Neuronal stem cell (in vitro differentiated cells): ENCODE measurements around the gene PDE1A.

Experiments
- DNase-seq: peaks from one replicate; pipeline ENCODE4 v3.0.0-alpha.2; 2013; ENCODE audit warnings: low spot score
- H2AFZ ChIP-seq: one replicate; pipeline ENCODE4 v1.6.1; 2013; ENCODE audit warnings: mild to moderate bottlenecking, low read length, inconsistent platforms
- H2AK5ac ChIP-seq: 2 replicates; pipeline ENCODE4 v1.6.1; 2013; ENCODE audit warnings: low read depth, mild to moderate bottlenecking, inconsistent platforms, low read length, moderate library complexity, mixed read lengths
- H2BK120ac ChIP-seq: 2 replicates; pipeline ENCODE4 v1.6.1; 2013; ENCODE audit warnings: low read depth, mild to moderate bottlenecking, inconsistent platforms, low read length, moderate library complexity, mixed read lengths
- H2BK12ac ChIP-seq: one replicate; pipeline ENCODE4 v1.6.1; 2013; ENCODE audit warnings: low read length, inconsistent platforms
- H2BK15ac ChIP-seq: 2 replicates; pipeline ENCODE4 v1.6.1; 2013; ENCODE audit warnings: mild to moderate bottlenecking, low read length, inconsistent platforms, mixed read lengths
- H2BK5ac ChIP-seq: one replicate; pipeline ENCODE4 v1.6.1; 2013; ENCODE audit warnings: inconsistent platforms, mild to moderate bottlenecking, low read length, moderate library complexity
- H3K14ac ChIP-seq: one replicate; pipeline ENCODE4 v1.6.1; 2013; ENCODE audit warnings: low read length, inconsistent platforms
- H3K18ac ChIP-seq: 2 replicates; pipeline ENCODE4 v1.6.1; 2013; ENCODE audit warnings: low read length, inconsistent platforms
- H3K23ac ChIP-seq: 2 replicates; pipeline ENCODE4 v1.6.1; 2013; ENCODE audit warnings: low read depth, mild to moderate bottlenecking, mixed read lengths, low read length, inconsistent platforms; ENCODE audit not compliant: poor library complexity
- H3K27ac ChIP-seq: replicated peaks from 3 replicates; pipeline ENCODE4 v1.5.1; 2013; ENCODE audit warnings: low read length, inconsistent platforms
- H3K27me3 ChIP-seq, 3 experiments: 2 replicates each; pipeline ENCODE4 v1.6.1; 2013; ENCODE audit warnings: low read length in 3 of 3, mild to moderate bottlenecking in 2 of 3, inconsistent platforms in 1 of 3, low read depth in 1 of 3, mixed read lengths in 1 of 3, moderate library complexity in 1 of 3; ENCODE audit not compliant: control insufficient read depth in 3 of 3, insufficient read depth in 3 of 3
- H3K36me3 ChIP-seq, 2 donors: replicated peaks in 1 of 2; 2 replicates each; pipeline ENCODE4 v1.6.1; 2013; ENCODE audit warnings: low read length in 2 of 2; ENCODE audit not compliant: control insufficient read depth in 2 of 2, insufficient read depth in 2 of 2
- H3K4ac ChIP-seq: 2 replicates; pipeline ENCODE4 v1.6.1; 2013; ENCODE audit warnings: inconsistent platforms, mild to moderate bottlenecking, low read length, moderate library complexity
- H3K4me1 ChIP-seq, 2 donors: 1 replicate in 1 of 2; 2 replicates in 1 of 2; pipeline ENCODE4 v1.6.1; 2013; ENCODE audit warnings: low read length in 2 of 2, low read depth in 1 of 2; ENCODE audit not compliant: control insufficient read depth in 2 of 2, insufficient read depth in 1 of 2
- H3K4me2 ChIP-seq: one replicate; pipeline ENCODE4 v1.6.1; 2013; ENCODE audit warnings: mild to moderate bottlenecking, low read length, inconsistent platforms; ENCODE audit not compliant: insufficient read depth, poor library complexity, severe bottlenecking
- H3K4me3 ChIP-seq, 2 donors: 2 replicates each; pipeline ENCODE4 v1.5.1; 2013; ENCODE audit warnings: low read length in 2 of 2, mild to moderate bottlenecking in 2 of 2, inconsistent platforms in 1 of 2, moderate library complexity in 1 of 2
- H3K79me1 ChIP-seq: one replicate; pipeline ENCODE4 v1.6.1; 2013; ENCODE audit warnings: low read depth, mild to moderate bottlenecking, inconsistent platforms, low read length, moderate library complexity
- H3K9ac ChIP-seq: one replicate; pipeline ENCODE4 v1.6.1; 2013; ENCODE audit warnings: mild to moderate bottlenecking, low read depth, low read length, inconsistent platforms; ENCODE audit not compliant: poor library complexity
- H3K9me3 ChIP-seq, 2 donors: replicated peaks in 1 of 2; 2 replicates each; pipeline versions ENCODE3 to v1.6.1; 2013; ENCODE audit warnings: low read length in 2 of 2, mild to moderate bottlenecking in 2 of 2, inconsistent platforms in 1 of 2, low read depth in 1 of 2, mixed read lengths in 1 of 2, moderate library complexity in 1 of 2; ENCODE audit not compliant: control insufficient read depth in 2 of 2, insufficient read depth in 1 of 2
- H4K8ac ChIP-seq: one replicate; pipeline ENCODE4 v1.6.1; 2013; ENCODE audit warnings: low read depth, mild to moderate bottlenecking, inconsistent platforms, low read length, moderate library complexity
- H4K91ac ChIP-seq: one replicate; pipeline ENCODE4 v1.6.1; 2013; ENCODE audit warnings: low read length, low read depth, mild to moderate bottlenecking, inconsistent platforms; ENCODE audit not compliant: poor library complexity
- WGBS, 2 donors: extraction: QIAGEN DNeasy Blood & Tissue Kit; methylation state at CpG; one replicate each; pipeline ENCODE4 v1.1.7; 2013; ENCODE audit warnings: missing lambda C conversion rate in 2 of 2, mixed read lengths in 1 of 2; ENCODE audit not compliant: insufficient read length in 2 of 2, insufficient replicate concordance in 1 of 2; ENCODE audit errors: extremely low coverage in 2 of 2; 5-methylcytosine and 5-hydroxymethylcytosine counted together

Gene PDE1A

GRCh38 chr2:182220335-182220734 lies 206.5 kb downstream of the PDE1A start:
- Histone ChIP-seq H3K18ac (no peak overlapping the region), H3K27ac (no peak overlapping the region), H3K36me3 (peaks cover 0 to 16% of the 10 kb centered on the region in 2 donors), H3K4ac (no peak overlapping the region), H3K27me3 (no peaks in the 10 kb centered on the region), H3K9me3 (peaks cover 2 to 13% of the 10 kb centered on the region in 2 donors), H3K23ac (no peak overlapping the region), H3K79me1 (no peaks in the 10 kb centered on the region), H4K91ac (no peak overlapping the region), H3K9ac (no peak overlapping the region), H3K14ac (no peak overlapping the region), H3K4me3 (no peak overlapping the region), H2BK5ac (no peak overlapping the region), H2AFZ (peak overlapping the region; percentile 8), H3K4me2 (no peak overlapping the region), H2BK15ac (no peak overlapping the region), H4K8ac (no peak overlapping the region), H2AK5ac (no peak overlapping the region), H2BK12ac (no peak overlapping the region), H3K4me1 (peaks cover 2 to 23% of the 10 kb centered on the region in 2 donors), H2BK120ac (no peak overlapping the region)
- WGBS, 2 donors, result no CpG with 5 or more reads among the region's 1 CpG
- no peak for DNase-seq

DNA sequence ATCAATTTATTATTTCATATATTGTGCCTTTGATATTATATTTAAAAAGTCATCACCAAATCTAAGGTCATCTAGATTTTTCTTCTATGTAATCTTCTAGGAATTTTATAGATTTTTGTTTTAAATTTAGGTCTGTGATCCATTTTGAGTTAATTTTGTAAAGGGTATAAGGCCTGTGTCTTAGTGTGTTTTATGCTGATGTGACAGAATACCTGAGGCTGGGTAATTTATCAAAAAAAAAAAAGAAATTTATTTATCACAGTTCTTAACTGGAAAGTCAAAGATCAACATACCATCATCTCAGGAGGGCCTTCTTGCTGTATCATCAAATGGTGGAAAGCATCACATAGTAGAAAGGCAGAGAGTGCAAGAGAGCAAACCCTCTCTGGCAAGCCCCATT lies 216.2 kb downstream of the PDE1A start:
- no peak overlapping the region for H3K27ac ChIP-seq

GRCh38 chr2:182208421-182208820 lies 218.4 kb downstream of the PDE1A start:
- Histone ChIP-seq H3K18ac (peak overlapping the region; percentile 53), H3K27me3 (no peaks in the 10 kb centered on the region), H3K4ac (no peak overlapping the region), H3K14ac (no peak overlapping the region), H3K9ac (no peak overlapping the region), H3K79me1 (no peaks in the 10 kb centered on the region), H3K27ac (no peak overlapping the region), H2BK12ac (no peak overlapping the region), H4K8ac (no peak overlapping the region), H3K4me1 (no peaks in the 10 kb centered on the region), H3K23ac (no peak overlapping the region), H2BK120ac (no peak overlapping the region), H2AK5ac (no peak overlapping the region), H2BK15ac (no peak overlapping the region), H4K91ac (no peak overlapping the region), H3K4me3 (no peak overlapping the region), H3K9me3 (no peaks in the 10 kb centered on the region), H2AFZ (no peak overlapping the region), H3K4me2 (no peak overlapping the region), H3K36me3 (peaks cover 0 to 3% of the 10 kb centered on the region in 2 donors), H2BK5ac (no peak overlapping the region)
- no peak for DNase-seq
- WGBS, 2 donors, result no CpG with 5 or more reads among the region's 4 CpGs

More for the DNA sequence above, 216.2 kb downstream of the PDE1A start:
- no peak overlapping the region for H4K91ac ChIP-seq
- no peaks in the 10 kb centered on the region for H3K4me1 ChIP-seq
- H2BK12ac ChIP-seq, result no peak overlapping the region
- no peak overlapping the region for H3K18ac ChIP-seq
- no peaks in the 10 kb centered on the region for H3K79me1 ChIP-seq
- H3K9me3 ChIP-seq, result no peaks in the 10 kb centered on the region
- peaks cover 0 to 3% of the 10 kb centered on the region in 2 donors for H3K36me3 ChIP-seq
- no peak overlapping the region for H3K9ac ChIP-seq
- no peak overlapping the region for H3K23ac ChIP-seq
- no peak overlapping the region for H2BK5ac ChIP-seq
- no peak overlapping the region for H4K8ac ChIP-seq
- no peak for DNase-seq
- H2BK15ac ChIP-seq, result no peak overlapping the region
- H2BK120ac ChIP-seq, result no peak overlapping the region
- no peak overlapping the region for H3K4ac ChIP-seq
- H3K14ac ChIP-seq, result no peak overlapping the region
- no peak overlapping the region for H2AFZ ChIP-seq
- H3K27me3 ChIP-seq, result no peaks in the 10 kb centered on the region
- no peak overlapping the region for H2AK5ac ChIP-seq
- no peak overlapping the region for H3K4me3 ChIP-seq
- no peak overlapping the region for H3K4me2 ChIP-seq

DNA sequence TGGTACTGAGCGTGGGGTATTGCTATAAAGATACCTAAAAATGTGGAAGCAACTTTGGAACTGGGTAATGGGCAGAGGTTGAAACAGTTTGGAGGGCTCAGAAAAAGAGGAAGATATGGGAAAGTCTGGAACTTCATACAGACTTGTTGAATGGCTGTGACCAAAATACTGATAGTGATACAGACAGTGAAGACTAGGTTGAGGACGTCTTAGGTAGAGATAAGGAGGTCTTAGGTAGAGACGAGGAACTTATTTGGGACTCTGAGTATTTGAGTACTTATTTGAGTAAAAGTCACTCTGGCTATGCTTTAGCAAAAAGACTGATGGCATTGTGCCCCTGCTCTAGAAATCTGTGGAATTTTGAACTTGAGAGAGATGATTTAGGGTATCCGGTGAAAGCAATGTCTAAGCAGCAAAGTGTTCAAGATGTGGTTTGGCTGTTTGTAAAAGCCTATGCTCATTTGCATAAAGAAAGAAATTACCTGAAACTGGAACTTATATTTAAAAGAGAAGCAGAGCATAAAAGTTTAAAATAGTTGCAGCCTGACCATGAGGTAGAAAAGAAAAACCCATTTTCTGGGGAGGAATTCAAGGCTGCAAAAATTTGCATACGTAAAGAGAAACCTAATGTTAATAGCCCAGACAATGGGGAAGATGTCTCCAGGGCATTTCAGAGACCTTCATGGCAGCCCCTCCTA lies 219.6 kb downstream of the PDE1A start:
- no peak for DNase-seq
- H2BK5ac ChIP-seq, result no peak overlapping the region
- no peak overlapping the region for H2AFZ ChIP-seq
- H3K18ac ChIP-seq, result no peak overlapping the region
- H3K4me3 ChIP-seq, result no peak overlapping the region
- no peak overlapping the region for H2BK15ac ChIP-seq
- H3K27ac ChIP-seq, result no peak overlapping the region
- H3K9me3 ChIP-seq, result no peaks in the 10 kb centered on the region
- H3K27me3 ChIP-seq, result no peaks in the 10 kb centered on the region
- no peak overlapping the region for H2BK120ac ChIP-seq
- no peak overlapping the region for H3K14ac ChIP-seq
- no peak overlapping the region for H4K91ac ChIP-seq
- no peak overlapping the region for H2BK12ac ChIP-seq
- no CpG with 5 or more reads among the region's 5 CpGs for WGBS, 2 donors
- H3K4me1 ChIP-seq, result no peaks in the 10 kb centered on the region
- H4K8ac ChIP-seq, result no peak overlapping the region
- H3K23ac ChIP-seq, result no peak overlapping the region
- H2AK5ac ChIP-seq, result no peak overlapping the region
- H3K4me2 ChIP-seq, result no peak overlapping the region
- H3K9ac ChIP-seq, result no peak overlapping the region
- no peaks in the 10 kb centered on the region for H3K79me1 ChIP-seq
- peaks cover 0 to 3% of the 10 kb centered on the region in 2 donors for H3K36me3 ChIP-seq
- no peak overlapping the region for H3K4ac ChIP-seq
